SK-N-SH (cell line): Measurements from ENCODE around the gene NPFFR1. TPM values are rescaled to one million over a fixed set of nuclear protein-coding genes. Genes with fewer than 3 reads are reported as not detected.
"Not testable (repeated sequence)": the region's sequence is repeated elsewhere in the genome, so short reads cannot be mapped to it uniquely, and the experiment has no call there.

Experiments used
- CTCF ChIA-PET: fragments of 300-600, 350-600 bp; formaldehyde crosslinking; extraction: SDS; loops from one replicate; lab custom pipeline; 2021; lab: Yijun Ruan, JAX
- POLR2A ChIA-PET: fragments of 350-600 bp; sonication (Branson Sonifier 250); formaldehyde crosslinking; extraction: SDS; loops from one replicate; lab custom pipeline; 2020; ENCODE audit warnings: antibody characterized with exemption, inconsistent platforms; lab: Yijun Ruan, JAX
- DNase-seq: peaks from one replicate; pipeline ENCODE4 v3.0.0; 2012
- H2AFZ ChIP-seq: fragments of 200-600 bp; sonication (generic); 2 replicates; pipeline ENCODE4 v1.8.1; 2016; ENCODE audit warnings: antibody characterized with exemption, mild to moderate bottlenecking, low read depth
- H3F3A ChIP-seq: fragments of 200-600 bp; sonication (generic); replicated peaks from 2 replicates; pipeline ENCODE3; 2016; ENCODE audit warnings: antibody characterized with exemption, mild to moderate bottlenecking; ENCODE audit not compliant: insufficient read depth
- H3K27ac ChIP-seq, 2 experiments: fragments of 200-500 bp in 1 of 2; fragments of 200-600 bp in 1 of 2; sonication (Bioruptor generic) in 1 of 2; sonication (generic), shearing (Covaris generic) in 1 of 2; 2 replicates each; pipeline versions ENCODE4 v1.5.1 to v1.6.1; 2014 to 2016; ENCODE audit warnings: low read depth in 2 of 2, inconsistent platforms in 1 of 2, low read length in 1 of 2, mild to moderate bottlenecking in 1 of 2, mixed read lengths in 1 of 2
- H3K27me3 ChIP-seq: fragments of 200-600 bp; sonication (generic), shearing (Covaris generic); 2 replicates; pipeline ENCODE4 v1.6.1; 2016; ENCODE audit warnings: mixed run types; ENCODE audit not compliant: insufficient read depth
- H3K36me3 ChIP-seq, 2 experiments: fragments of 200-500 bp in 1 of 2; fragments of 200-600 bp in 1 of 2; sonication (Bioruptor generic) in 1 of 2; sonication (generic) in 1 of 2; replicated peaks in 1 of 2; 2 replicates each; pipeline versions ENCODE3 to v1.5.1; 2014 to 2016; ENCODE audit warnings: low read length in 1 of 2, mild to moderate bottlenecking in 1 of 2; ENCODE audit not compliant: insufficient read depth in 2 of 2, control insufficient read depth in 1 of 2
- H3K4me1 ChIP-seq, 2 experiments: fragments of 200-500 bp in 1 of 2; fragments of 200-600 bp in 1 of 2; sonication (Bioruptor generic) in 1 of 2; sonication (generic), shearing (Covaris generic) in 1 of 2; 2 replicates each; pipeline versions ENCODE4 v1.5.1 to v1.6.1; 2014 to 2016; ENCODE audit warnings: low read depth in 1 of 2, low read length in 1 of 2, mixed run types in 1 of 2; ENCODE audit not compliant: insufficient read depth in 2 of 2, control insufficient read depth in 1 of 2
- H3K4me2 ChIP-seq: fragments of 200-600 bp; sonication (generic), shearing (Covaris generic); 2 replicates; pipeline ENCODE4 v1.6.1; 2017; ENCODE audit warnings: mixed run types
- H3K4me3 ChIP-seq, 2 experiments: fragments of 200-500 bp in 1 of 2; fragments of 200-600 bp in 1 of 2; sonication (Bioruptor generic) in 1 of 2; sonication (generic), shearing (Covaris generic) in 1 of 2; 2 replicates each; pipeline versions ENCODE4 v1.5.1 to v1.8.1; 2014 to 2016; ENCODE audit warnings: low read depth in 2 of 2, inconsistent platforms in 1 of 2, low read length in 1 of 2, mild to moderate bottlenecking in 1 of 2, mixed read lengths in 1 of 2, moderate library complexity in 1 of 2
- H3K79me2 ChIP-seq: fragments of 200-600 bp; sonication (generic); 2 replicates; pipeline ENCODE4 v1.8.1; 2017; ENCODE audit warnings: mild to moderate bottlenecking; ENCODE audit not compliant: insufficient read depth
- H3K9ac ChIP-seq: fragments of 200-600 bp; sonication (generic); 2 replicates; pipeline ENCODE4 v1.6.1; 2017; ENCODE audit warnings: mixed run types
- H3K9me2 ChIP-seq: fragments of 200-600 bp; sonication (generic); 2 replicates; pipeline ENCODE4 v1.6.1; 2017; ENCODE audit warnings: mixed run types
- H3K9me3 ChIP-seq: fragments of 200-600 bp; sonication (generic); 2 replicates; pipeline ENCODE4 v1.6.1; 2017; ENCODE audit warnings: mixed run types, mild to moderate bottlenecking, moderate library complexity
- H4K20me1 ChIP-seq: fragments of 200-600 bp; sonication (generic); 2 replicates; pipeline ENCODE4 v1.6.1; 2017; ENCODE audit warnings: mild to moderate bottlenecking, mixed run types; ENCODE audit not compliant: insufficient read depth
- ELF1 ChIP-seq: IDR thresholded peaks from 2 replicates; pipeline ENCODE4 v1.4.0; 2012
- EP300 ChIP-seq, 2 experiments: IDR thresholded peaks; 2 replicates each; pipeline versions ENCODE4 v1.4.0 to v1.6.1; 2012; ENCODE audit warnings: borderline replicate concordance in 1 of 2, low read depth in 1 of 2, low read length in 1 of 2
- FOXJ3 ChIP-seq: sonication (generic); formaldehyde crosslinking; IDR thresholded peaks from 2 replicates; pipeline ENCODE4 v1.5.1; 2020; ENCODE audit warnings: mild to moderate bottlenecking, missing genetic modification reagents
- FOXM1 ChIP-seq: IDR thresholded peaks from 2 replicates; pipeline ENCODE4 v1.4.0; 2012; ENCODE audit warnings: low read depth, mild to moderate bottlenecking
- GABPA ChIP-seq: IDR thresholded peaks from 2 replicates; pipeline ENCODE4 v1.4.0; 2012; ENCODE audit warnings: low read depth, mild to moderate bottlenecking
- GATA2 ChIP-seq: sonication (generic); formaldehyde crosslinking; IDR thresholded peaks from 2 replicates; pipeline ENCODE4 v1.5.0; 2020; ENCODE audit warnings: mild to moderate bottlenecking, missing genetic modification reagents
- MXI1 ChIP-seq: IDR thresholded peaks from 2 replicates; pipeline ENCODE4 v1.6.1; 2012; ENCODE audit warnings: mild to moderate bottlenecking, low read depth, low read length, improper control_type of control experiment
- NFIC ChIP-seq: IDR thresholded peaks from 2 replicates; pipeline ENCODE4 v1.4.0; 2012; ENCODE audit warnings: borderline replicate concordance
- NRF1 ChIP-seq: IDR thresholded peaks from 2 replicates; pipeline ENCODE4 v1.6.1; 2012; ENCODE audit warnings: low read depth, mild to moderate bottlenecking, low read length
- POLR2AphosphoS5 ChIP-seq: IDR thresholded peaks from 2 replicates; pipeline ENCODE4 v1.6.1; 2012; ENCODE audit warnings: low read depth, low read length
- RCOR1 ChIP-seq: fragments of 150-350 bp; IDR thresholded peaks from 2 replicates; pipeline ENCODE4 v1.6.1; 2017; ENCODE audit warnings: antibody characterized with exemption, low read length
- RXRA ChIP-seq: IDR thresholded peaks from 2 replicates; pipeline ENCODE4 v1.4.0; 2012; ENCODE audit warnings: low read depth, mild to moderate bottlenecking, borderline replicate concordance
- SIN3A ChIP-seq: IDR thresholded peaks from 2 replicates; pipeline ENCODE4 v1.6.1; 2012; ENCODE audit warnings: low read depth, mild to moderate bottlenecking, low read length, moderate library complexity, borderline replicate concordance
- TEAD4 ChIP-seq: IDR thresholded peaks from 2 replicates; pipeline ENCODE4 v1.4.0; 2012; ENCODE audit warnings: mild to moderate bottlenecking, borderline replicate concordance; ENCODE audit not compliant: insufficient read depth
- YY1 ChIP-seq: IDR thresholded peaks from 2 replicates; pipeline ENCODE4 v1.4.0; 2012; ENCODE audit warnings: low read depth, mild to moderate bottlenecking
- WGBS: methylation state at CpG from one replicate; pipeline ENCODE4 v1.1.6; 2017; ENCODE audit warnings: low lambda C conversion rate; 5-methylcytosine and 5-hydroxymethylcytosine counted together
- polyA plus RNA-seq, 3 experiments: library from polyadenylated mRNA; depleted of rRNA; stranded (reverse); fragments of >200 nt; gene quantifications; 2 replicates each; pipeline ENCODE4 v1.2.3, GENCODE V29; 2012
- TF ChIP-seq, protein P1 (sequence below): IDR thresholded peaks from 2 replicates; pipeline ENCODE4 v1.4.0; 2012; ENCODE audit warnings: low read depth, borderline replicate concordance
- TF ChIP-seq, protein P2 (sequence below): IDR thresholded peaks from 2 replicates; pipeline ENCODE4 v1.4.0; 2012; ENCODE audit warnings: low read depth
- TF ChIP-seq, protein P3 (sequence below): fragments of 150-350 bp; IDR thresholded peaks from 2 replicates; pipeline ENCODE4 v1.6.1; 2017; ENCODE audit warnings: antibody characterized with exemption, low read length, low read depth, borderline replicate concordance
- TF ChIP-seq, protein P4 (sequence below): IDR thresholded peaks from 2 replicates; pipeline ENCODE4; 2012

Gene NPFFR1
- polyA plus RNA-seq, 1 of the 3 experiments (the other 2 are of a cell fraction), result not detected

DNA sequence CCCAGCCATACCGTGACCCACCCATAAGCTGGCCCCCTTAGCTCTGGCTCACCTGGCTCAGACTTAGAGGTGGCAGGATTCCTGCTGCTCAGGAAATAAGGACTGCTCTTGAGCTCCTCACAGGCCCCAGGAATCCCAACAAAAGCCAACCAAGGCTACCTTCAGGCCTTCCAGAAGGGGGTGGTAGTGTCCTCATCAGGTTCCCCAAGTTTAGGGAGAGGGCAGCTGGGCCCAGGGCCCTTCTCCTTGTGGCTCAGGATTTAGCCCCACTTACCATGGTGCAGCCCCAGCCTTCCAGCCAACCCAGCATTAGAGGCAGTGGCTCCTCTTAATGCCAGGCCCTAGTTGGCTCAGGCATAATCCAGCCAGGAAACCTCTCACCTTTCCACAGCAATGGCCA is 23.5 kb downstream of the NPFFR1 start:
- CTCF ChIA-PET, result interaction anchor here (1.0 to 2.0 kb wide), 4 partner anchors 9 to 28 kb away, joined by 3 to 8 read pairs (median 4); no protein-coding TSS in a partner anchor
- Histone ChIP-seq H3K9me2 (no peaks in the 10 kb centered on the region), H2AFZ (no peak overlapping the region), H3K27me3 (no peaks in the 10 kb centered on the region), H3K4me2 (no peak overlapping the region), H3K9me3 (no peaks in the 10 kb centered on the region), H3K4me1 (no peaks in the 10 kb centered on the region), H3K79me2 (no peaks in the 10 kb centered on the region), H4K20me1 (no peaks in the 10 kb centered on the region), H3K36me3 (no peaks in the 10 kb centered on the region), H3K27ac (no peak overlapping the region), H3F3A (no peaks in the 10 kb centered on the region), H3K4me3 (no peak overlapping the region), H3K9ac (no peak overlapping the region)
- POLR2A ChIA-PET, result interaction anchor here (0.9 kb wide), 1 partner anchor 10 kb away, joined by 3 read pairs; no protein-coding TSS in a partner anchor
- no peak for DNase-seq
- TF ChIP-seq RCOR1 (no peak), SIN3A (no peak), GABPA (no peak)
- WGBS, result 27% methylated on average over 1 of the region's 1 CpG

DNA sequence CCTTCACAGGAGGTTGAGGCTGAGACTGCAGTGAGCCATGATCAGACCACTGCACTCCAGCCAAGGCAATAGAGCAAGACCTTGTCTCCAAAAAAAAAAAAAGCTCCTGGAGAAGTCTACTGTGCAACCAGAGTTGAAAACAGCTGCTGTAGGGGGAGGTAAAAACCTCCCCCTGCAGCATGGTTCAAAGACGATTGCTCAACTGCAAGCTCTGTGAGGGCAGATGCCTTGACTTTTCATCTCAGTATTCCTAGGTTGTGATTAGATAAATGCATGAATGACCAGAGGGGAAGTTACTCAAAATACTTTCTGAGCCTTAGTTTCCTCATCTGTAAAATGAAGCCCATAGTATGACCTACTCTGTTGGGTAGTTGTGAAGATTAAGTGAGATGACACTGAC is 25.6 kb downstream of the NPFFR1 start:
- no peaks in the 10 kb centered on the region for H4K20me1 ChIP-seq
- ChIA-PET CTCF (no interaction called here), POLR2A (no interaction called here)
- H3K9ac ChIP-seq, result no peak overlapping the region
- H3F3A ChIP-seq, result no peaks in the 10 kb centered on the region
- no peak overlapping the region for H3K27ac ChIP-seq
- H3K9me2 ChIP-seq, result no peaks in the 10 kb centered on the region
- no peaks in the 10 kb centered on the region for H3K36me3 ChIP-seq
- no peaks in the 10 kb centered on the region for H3K9me3 ChIP-seq
- no peaks in the 10 kb centered on the region; the same call in 1 of the 2 replicates for H3K27me3 ChIP-seq
- H2AFZ ChIP-seq, result no peak overlapping the region
- no peaks in the 10 kb centered on the region for H3K4me1 ChIP-seq
- H3K4me3 ChIP-seq, result no peak overlapping the region
- H3K4me2 ChIP-seq, result no peak overlapping the region
- H3K79me2 ChIP-seq, result no peaks in the 10 kb centered on the region
- no peak for DNase-seq
- TF ChIP-seq FOXJ3 (CRISPR knock-in tag) (no peak), GATA2 (no peak), POLR2AphosphoS5 (no peak), ELF1 (no peak), RXRA (no peak), EP300 (IDR thresholded peaks at IDR 0.05; ENCODE audit: borderline replicate concordance in 1 of 2, low read depth in 1 of 2, low read length in 1 of 2) (no peak), NRF1 (no peak), FOXM1 (no peak), NFIC (no peak), YY1 (no peak), TEAD4 (no peak), MXI1 (no peak)
- TF ChIP-seq, protein P1, sequence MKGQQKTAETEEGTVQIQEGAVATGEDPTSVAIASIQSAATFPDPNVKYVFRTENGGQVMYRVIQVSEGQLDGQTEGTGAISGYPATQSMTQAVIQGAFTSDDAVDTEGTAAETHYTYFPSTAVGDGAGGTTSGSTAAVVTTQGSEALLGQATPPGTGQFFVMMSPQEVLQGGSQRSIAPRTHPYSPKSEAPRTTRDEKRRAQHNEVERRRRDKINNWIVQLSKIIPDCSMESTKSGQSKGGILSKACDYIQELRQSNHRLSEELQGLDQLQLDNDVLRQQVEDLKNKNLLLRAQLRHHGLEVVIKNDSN, result no peak
- TF ChIP-seq, protein P2, sequence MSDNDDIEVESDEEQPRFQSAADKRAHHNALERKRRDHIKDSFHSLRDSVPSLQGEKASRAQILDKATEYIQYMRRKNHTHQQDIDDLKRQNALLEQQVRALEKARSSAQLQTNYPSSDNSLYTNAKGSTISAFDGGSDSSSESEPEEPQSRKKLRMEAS, result no peak
- TF ChIP-seq, protein P3, sequence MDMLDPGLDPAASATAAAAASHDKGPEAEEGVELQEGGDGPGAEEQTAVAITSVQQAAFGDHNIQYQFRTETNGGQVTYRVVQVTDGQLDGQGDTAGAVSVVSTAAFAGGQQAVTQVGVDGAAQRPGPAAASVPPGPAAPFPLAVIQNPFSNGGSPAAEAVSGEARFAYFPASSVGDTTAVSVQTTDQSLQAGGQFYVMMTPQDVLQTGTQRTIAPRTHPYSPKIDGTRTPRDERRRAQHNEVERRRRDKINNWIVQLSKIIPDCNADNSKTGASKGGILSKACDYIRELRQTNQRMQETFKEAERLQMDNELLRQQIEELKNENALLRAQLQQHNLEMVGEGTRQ, result no peak
- TF ChIP-seq, protein P4, sequence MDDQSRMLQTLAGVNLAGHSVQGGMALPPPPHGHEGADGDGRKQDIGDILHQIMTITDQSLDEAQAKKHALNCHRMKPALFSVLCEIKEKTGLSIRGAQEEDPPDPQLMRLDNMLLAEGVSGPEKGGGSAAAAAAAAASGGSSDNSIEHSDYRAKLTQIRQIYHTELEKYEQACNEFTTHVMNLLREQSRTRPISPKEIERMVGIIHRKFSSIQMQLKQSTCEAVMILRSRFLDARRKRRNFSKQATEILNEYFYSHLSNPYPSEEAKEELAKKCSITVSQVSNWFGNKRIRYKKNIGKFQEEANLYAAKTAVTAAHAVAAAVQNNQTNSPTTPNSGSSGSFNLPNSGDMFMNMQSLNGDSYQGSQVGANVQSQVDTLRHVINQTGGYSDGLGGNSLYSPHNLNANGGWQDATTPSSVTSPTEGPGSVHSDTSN, result no peak
- WGBS, result 60% methylated on average over 1 of the region's 1 CpG

DNA sequence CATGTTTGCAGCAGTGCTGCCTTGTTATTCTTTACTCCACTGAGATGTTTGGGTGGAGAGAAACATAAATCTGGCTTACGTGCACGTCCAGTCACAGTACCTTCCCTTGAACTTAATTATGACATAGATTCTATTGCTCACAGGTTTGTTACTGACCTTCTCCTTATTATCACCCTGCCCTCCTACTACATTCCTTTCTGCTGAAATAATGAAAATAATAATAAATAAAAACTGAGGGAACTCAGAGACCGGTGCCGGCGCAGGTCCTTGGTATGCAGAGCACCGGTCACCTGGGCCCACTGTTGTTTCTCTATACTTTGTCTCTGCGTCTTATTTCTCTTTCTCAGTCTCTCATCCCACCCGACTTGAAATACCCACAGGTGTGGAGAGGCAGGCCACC is 26.0 kb downstream of the NPFFR1 start:
- 79% methylated on average over 8 of the region's 8 CpGs for WGBS
- H3F3A ChIP-seq, H2AFZ ChIP-seq, H3K27me3 ChIP-seq, H3K27ac ChIP-seq, H3K4me2 ChIP-seq, CTCF ChIA-PET, H3K4me3 ChIP-seq, H4K20me1 ChIP-seq, POLR2A ChIA-PET, H3K4me1 ChIP-seq, H3K9ac ChIP-seq, DNase-seq, H3K9me3 ChIP-seq, H3K36me3 ChIP-seq, H3K79me2 ChIP-seq, H3K9me2 ChIP-seq: not testable (repeated sequence)
